GM19467 (cell line): Measurements from ENCODE around the gene CDC16.
A peak's percentile ranks its signal among the peaks of the same experiment; 100 is the strongest.
"Not testable (repeated sequence)": the region's sequence is repeated elsewhere in the genome, so short reads cannot be mapped to it uniquely, and the experiment has no call there.

Experiments
- ATAC-seq: cut with Tn5 transposase; IDR thresholded peaks from one replicate; pipeline ENCODE4 v1.9.1; 2021; ENCODE audit warnings: mild to moderate bottlenecking, moderate library complexity; ENCODE audit not compliant: unreplicated experiment

CDC16 gene

GRCh38 chr13:114260814-114261213 lies 26.1 kb downstream of the CDC16 start:
- ATAC-seq = no peak

- ATAC-seq = no peak
These were observed 26.8 kb downstream of the CDC16 start for GRCh38 chr13:114261328-114261965.

- no peak for ATAC-seq
These were observed 28.9 kb downstream of the CDC16 start for GRCh38 chr13:114263578-114263977.

GRCh38 chr13:114264313-114264712 lies 29.6 kb downstream of the CDC16 start:
- not testable (repeated sequence) for ATAC-seq

GRCh38 chr13:114264886-114265611 lies 30.4 kb downstream of the CDC16 start:
- ATAC-seq = no peak

- ATAC-seq = no peak
These were observed 31.5 kb downstream of the CDC16 start for GRCh38 chr13:114266241-114266640.

GRCh38 chr13:114268344-114269280 lies 33.9 kb downstream of the CDC16 start:
- no peak for ATAC-seq

GRCh38 chr13:114269281-114269770 lies 34.6 kb downstream of the CDC16 start:
- no peak for ATAC-seq

- no peak for ATAC-seq
These were observed 38.3 kb downstream of the CDC16 start for GRCh38 chr13:114272977-114273376.

GRCh38 chr13:114275304-114275703 lies 40.6 kb downstream of the CDC16 start:
- no peak for ATAC-seq

GRCh38 chr13:114279146-114279545 lies 44.4 kb downstream of the CDC16 start:
- no peak for ATAC-seq

GRCh38 chr13:114279758-114280355 lies 45.2 kb downstream of the CDC16 start:
- ATAC-seq = no peak

GRCh38 chr13:114281351-114282040 lies 46.8 kb downstream of the CDC16 start, which contains the start of gene UPF3A:
Gene UPF3A, plus strand, starts transcription at chr13:114281601. Its CDS starts 39 bp downstream, at chr13:114281640.
- ATAC-seq = peak; percentile 65

GRCh38 chr13:114282041-114282670 lies 47.5 kb downstream of the CDC16 start:
- peak; percentile 49 for ATAC-seq

- no peak for ATAC-seq
These were observed 48.9 kb downstream of the CDC16 start for GRCh38 chr13:114283576-114283975.

- no peak for ATAC-seq
These were observed 50.0 kb downstream of the CDC16 start for GRCh38 chr13:114284680-114285079.

GRCh38 chr13:114285166-114285808 lies 50.6 kb downstream of the CDC16 start:
- no peak for ATAC-seq

GRCh38 chr13:114286808-114287207 lies 52.1 kb downstream of the CDC16 start:
- no peak for ATAC-seq

GRCh38 chr13:114288157-114288591 lies 53.5 kb downstream of the CDC16 start:
- no peak for ATAC-seq
